Osteocyte (in vitro differentiated cells): ENCODE results near the gene SLC1A2. TPM values are rescaled to one million over a fixed set of nuclear protein-coding genes. Genes with fewer than 3 reads are reported as not detected.

Experiments
- DNase-seq: peaks from one replicate; pipeline ENCODE4 v3.0.0; 2021; ENCODE audit warnings: mixed read lengths; ENCODE audit not compliant: unreplicated experiment; ENCODE audit errors: extremely low spot score
- H3K27ac Mint-ChIP-seq: one replicate; pipeline ENCODE4 v1.8.0; 2021; ENCODE audit warnings: mild to moderate bottlenecking, mixed read lengths; ENCODE audit not compliant: unreplicated experiment
- H3K27me3 Mint-ChIP-seq: one replicate; pipeline ENCODE4 v1.8.0; 2021; ENCODE audit warnings: mixed read lengths; ENCODE audit not compliant: unreplicated experiment
- H3K36me3 Mint-ChIP-seq: one replicate; pipeline ENCODE4 v1.8.0; 2021; ENCODE audit warnings: mixed read lengths; ENCODE audit not compliant: unreplicated experiment
- H3K4me1 Mint-ChIP-seq: one replicate; pipeline ENCODE4 v1.8.0; 2021; ENCODE audit warnings: mixed read lengths; ENCODE audit not compliant: unreplicated experiment
- H3K4me3 Mint-ChIP-seq: one replicate; pipeline ENCODE4 v1.8.0; 2021; ENCODE audit warnings: mild to moderate bottlenecking, moderate library complexity, mixed read lengths; ENCODE audit not compliant: unreplicated experiment
- H3K9me3 Mint-ChIP-seq: one replicate; pipeline ENCODE4 v1.8.0; 2021; ENCODE audit warnings: mixed read lengths; ENCODE audit not compliant: unreplicated experiment
- CTCF ChIP-seq: fragments of 200-600 bp; sonication (generic); IDR thresholded peaks from 2 replicates; pipeline ENCODE4 v1.5.0; 2021; ENCODE audit warnings: antibody characterized with exemption, mild to moderate bottlenecking, moderate library complexity
- total RNA-seq: library from RNA; stranded (reverse); gene quantifications from 2 replicates; pipeline ENCODE4 v1.2.1, GENCODE V29; 2021

Gene SLC1A2
- total RNA-seq, 1 donor from 2014 or later = 0.32 TPM

- no peak for TF ChIP-seq CTCF
- Mint-ChIP-seq H3K27ac (no peak overlapping the region), H3K4me1 (peaks cover 9% of the 10 kb centered on the region), H3K27me3 (no peaks in the 10 kb centered on the region), H3K4me3 (no peak overlapping the region), H3K9me3 (no peaks in the 10 kb centered on the region), H3K36me3 (no peaks in the 10 kb centered on the region)
- no peak for DNase-seq
These were observed 163.8 kb downstream of the SLC1A2 start for GRCh38 chr11:35255514-35255913.

GRCh38 chr11:35253237-35253636, 166.1 kb downstream of the SLC1A2 start:
- Mint-ChIP-seq H3K27ac (no peak overlapping the region), H3K4me3 (no peak overlapping the region), H3K4me1 (no peaks in the 10 kb centered on the region), H3K9me3 (no peaks in the 10 kb centered on the region), H3K36me3 (no peaks in the 10 kb centered on the region), H3K27me3 (no peaks in the 10 kb centered on the region)
- no peak for DNase-seq
- TF ChIP-seq CTCF = no peak

- no peak for TF ChIP-seq CTCF
- Mint-ChIP-seq H3K4me1 (no peaks in the 10 kb centered on the region), H3K27ac (no peak overlapping the region), H3K27me3 (no peaks in the 10 kb centered on the region), H3K9me3 (no peaks in the 10 kb centered on the region), H3K4me3 (no peak overlapping the region), H3K36me3 (no peaks in the 10 kb centered on the region)
- DNase-seq = no peak
These were observed 168.7 kb downstream of the SLC1A2 start for GRCh38 chr11:35250621-35251020.

- Mint-ChIP-seq H3K4me1 (no peaks in the 10 kb centered on the region), H3K9me3 (no peaks in the 10 kb centered on the region), H3K4me3 (no peak overlapping the region), H3K27me3 (no peaks in the 10 kb centered on the region), H3K27ac (no peak overlapping the region), H3K36me3 (no peaks in the 10 kb centered on the region)
- DNase-seq = no peak
- no peak for TF ChIP-seq CTCF
These were observed 169.2 kb downstream of the SLC1A2 start for GRCh38 chr11:35250192-35250591.

- Mint-ChIP-seq H3K4me3 (no peak overlapping the region), H3K36me3 (no peaks in the 10 kb centered on the region), H3K9me3 (no peaks in the 10 kb centered on the region), H3K27ac (no peak overlapping the region), H3K27me3 (no peaks in the 10 kb centered on the region), H3K4me1 (no peaks in the 10 kb centered on the region)
- no peak for DNase-seq
- no peak for TF ChIP-seq CTCF
These were observed 170.6 kb downstream of the SLC1A2 start for GRCh38 chr11:35248558-35249323.
